HG03139 (cell line): Measurements from ENCODE around the gene CASP6.

ENCODE experiments used
- ATAC-seq: cut with Tn5 transposase; IDR thresholded peaks from one replicate; pipeline ENCODE4 v1.9.1; 2021; ENCODE audit not compliant: unreplicated experiment

The CASP6 gene

DNA sequence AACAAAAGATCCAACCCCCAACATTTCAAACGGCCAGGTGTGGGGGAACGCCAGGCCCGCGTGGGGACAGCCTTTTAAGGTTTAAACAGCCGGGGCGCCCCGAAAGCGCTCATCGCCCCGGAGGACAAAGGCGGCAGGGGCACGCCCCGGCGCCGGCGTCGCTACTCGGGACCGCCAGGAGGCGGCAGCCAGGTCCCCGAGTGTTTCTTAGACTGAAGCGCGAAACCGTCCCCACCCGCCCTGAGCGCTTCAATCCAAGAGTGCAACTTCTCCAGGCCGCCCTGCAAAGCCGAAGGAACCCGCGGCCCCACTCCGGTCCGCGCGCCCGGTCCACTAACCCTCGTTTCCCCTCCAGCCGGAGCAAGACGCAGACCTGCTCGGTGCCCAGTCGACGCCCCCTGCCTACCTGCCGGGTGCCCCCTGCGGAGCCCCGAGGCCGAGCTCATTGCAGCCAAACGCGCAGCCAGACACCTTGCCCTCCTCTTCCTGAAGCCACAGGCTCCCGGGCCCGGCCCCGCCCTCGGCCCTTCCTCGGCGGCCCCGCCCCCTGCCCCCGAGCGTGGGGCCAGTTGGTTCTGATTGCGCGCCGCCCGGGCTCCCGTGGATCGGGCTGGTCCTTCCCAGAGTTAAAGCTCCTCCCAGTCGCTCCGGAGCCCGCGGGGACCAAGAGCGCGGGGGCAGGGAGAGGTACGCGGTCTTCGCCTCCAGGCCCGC, at the start of gene CASP6:
Gene CASP6 (minus strand): TSS at position 496 of the 714 bp plus-strand sequence. CDS start 50 bp downstream, at position 446.
- ATAC-seq: peak; percentile 72

DNA sequence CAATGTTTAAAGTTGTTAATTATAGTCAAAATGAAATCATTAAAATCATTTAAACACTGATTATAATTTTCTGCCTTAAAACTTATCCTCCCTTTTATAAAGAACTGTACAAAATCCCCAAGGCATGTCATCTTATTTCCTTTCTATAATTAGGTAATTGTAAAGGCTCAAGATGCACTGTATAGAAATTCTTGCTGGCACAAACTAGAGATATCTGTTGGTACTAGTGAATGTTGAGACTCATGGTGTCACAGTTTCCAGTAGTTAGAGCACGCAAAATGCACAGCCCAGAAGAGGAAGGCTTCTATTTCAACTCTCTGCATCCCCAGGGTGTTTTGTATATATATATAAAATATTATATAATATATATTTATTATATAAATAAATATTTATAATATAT, 49.3 kb upstream of the CASP6 start:
- ATAC-seq: no peak

DNA sequence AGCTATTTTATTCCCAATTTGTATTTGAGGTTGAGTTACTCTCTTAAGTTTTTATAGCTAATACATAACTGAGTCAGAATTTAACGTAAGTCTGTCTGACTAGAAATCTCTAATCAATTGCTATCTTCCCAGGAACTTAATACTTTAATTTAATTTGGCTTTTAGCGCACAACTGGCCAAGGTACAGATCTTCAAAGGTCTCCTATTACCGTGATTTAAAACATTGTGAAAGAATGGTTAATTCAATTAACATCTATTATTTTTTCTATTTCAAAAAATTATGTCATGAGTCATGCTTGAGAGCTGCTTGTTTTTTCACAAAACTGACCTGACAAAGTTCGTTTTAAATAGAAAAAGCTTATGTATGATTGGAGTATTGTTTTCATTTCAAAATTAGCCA, 48.6 kb upstream of the CASP6 start:
- no peak for ATAC-seq

DNA sequence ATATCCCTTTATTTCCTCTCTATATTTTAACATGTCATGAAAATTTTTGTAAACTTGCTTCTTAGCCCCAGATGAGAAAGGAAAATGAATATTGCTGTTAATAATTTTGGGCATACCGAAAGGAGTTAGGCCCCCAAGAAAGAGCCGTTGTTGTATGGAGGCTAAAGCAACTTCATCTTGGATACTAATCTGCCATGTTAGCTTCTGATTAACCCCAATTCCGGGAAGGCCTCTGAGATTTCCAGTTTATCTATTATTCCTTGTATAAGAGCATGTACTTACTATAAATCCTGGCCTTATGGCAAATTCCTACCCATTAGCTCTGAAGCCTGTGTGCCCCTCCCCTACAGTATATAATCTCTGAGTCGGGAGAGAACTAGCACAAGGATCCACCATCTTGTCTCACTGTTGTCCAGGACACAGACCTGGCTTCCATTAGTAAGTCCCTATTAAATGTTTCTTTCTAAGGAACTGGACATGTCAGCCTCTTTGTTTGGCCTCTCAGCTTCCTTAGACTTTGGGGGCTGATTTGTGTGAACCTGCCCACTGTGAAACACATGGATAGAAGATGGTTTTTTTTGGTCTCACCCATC, 47.5 kb upstream of the CASP6 start:
- ATAC-seq: no peak

DNA sequence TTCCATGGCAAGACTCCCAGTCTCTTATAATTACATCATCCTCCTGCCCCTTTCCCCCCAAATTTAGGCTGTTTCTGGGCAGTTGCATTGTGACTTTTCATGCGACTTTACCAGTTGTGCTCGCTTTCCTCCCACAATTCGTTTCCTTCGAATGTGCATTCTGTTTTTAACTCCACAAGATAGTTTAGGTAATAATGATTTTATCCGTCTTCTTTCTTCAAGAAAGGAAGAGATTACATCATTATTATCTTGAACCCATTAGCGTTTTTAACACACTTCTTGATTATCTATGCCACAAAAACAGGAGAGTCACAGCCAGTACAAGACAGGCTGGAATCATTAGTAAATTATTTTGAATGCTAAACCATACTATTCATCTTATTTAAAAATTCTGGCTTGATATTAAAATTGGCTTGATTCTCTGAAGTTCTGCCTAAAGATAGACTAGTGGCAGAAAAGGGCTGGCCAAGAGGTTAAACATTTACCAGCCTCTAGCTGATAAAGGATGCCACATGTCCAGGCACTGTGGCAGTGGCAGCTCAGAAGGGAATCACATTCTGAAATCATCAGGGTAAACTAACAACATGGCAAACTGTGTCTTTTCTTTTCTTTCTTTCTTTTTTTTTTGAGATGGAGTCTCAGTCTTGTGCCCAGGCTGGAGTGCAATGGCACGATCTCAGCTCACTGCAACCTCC, 46.3 kb upstream of the CASP6 start:
- no peak for ATAC-seq

DNA sequence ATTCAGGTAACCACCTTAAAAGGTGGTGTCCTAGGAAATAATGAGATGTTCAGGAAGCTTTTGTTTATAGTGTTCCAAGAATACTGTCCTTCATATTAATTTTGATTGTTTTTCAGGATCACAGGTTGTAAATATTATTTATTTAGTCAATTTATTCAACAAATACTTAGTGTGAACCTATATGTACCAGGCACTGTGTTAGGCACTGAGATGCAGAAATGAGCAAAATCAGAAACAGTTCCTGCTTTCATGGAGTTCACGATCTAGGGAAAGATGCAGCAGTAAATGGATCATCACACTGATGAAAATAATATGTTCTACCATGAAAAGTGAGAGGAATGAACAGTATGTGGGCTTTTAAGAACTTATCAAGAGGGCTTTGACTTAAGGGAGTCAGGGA, 44.9 kb upstream of the CASP6 start:
- ATAC-seq: no peak

DNA sequence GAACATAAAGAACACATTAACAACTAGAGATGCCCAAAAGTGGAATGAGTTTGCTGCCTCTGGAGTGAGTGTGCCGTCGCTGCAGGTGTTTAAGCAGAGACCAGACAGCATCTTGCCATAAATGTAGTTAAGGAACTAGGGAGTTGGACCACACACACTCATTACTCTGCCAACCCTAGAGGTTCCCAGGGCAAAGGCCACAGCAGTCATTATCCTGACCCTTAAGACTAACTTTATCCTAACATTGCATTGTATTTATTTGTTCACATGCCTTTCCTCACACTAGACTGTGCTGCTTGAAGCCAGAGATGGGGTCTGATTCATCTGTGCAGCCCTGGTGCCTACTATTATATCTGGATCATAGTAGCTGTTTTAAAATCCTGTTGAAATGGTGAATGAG, 43.5 kb upstream of the CASP6 start:
- ATAC-seq: no peak

DNA sequence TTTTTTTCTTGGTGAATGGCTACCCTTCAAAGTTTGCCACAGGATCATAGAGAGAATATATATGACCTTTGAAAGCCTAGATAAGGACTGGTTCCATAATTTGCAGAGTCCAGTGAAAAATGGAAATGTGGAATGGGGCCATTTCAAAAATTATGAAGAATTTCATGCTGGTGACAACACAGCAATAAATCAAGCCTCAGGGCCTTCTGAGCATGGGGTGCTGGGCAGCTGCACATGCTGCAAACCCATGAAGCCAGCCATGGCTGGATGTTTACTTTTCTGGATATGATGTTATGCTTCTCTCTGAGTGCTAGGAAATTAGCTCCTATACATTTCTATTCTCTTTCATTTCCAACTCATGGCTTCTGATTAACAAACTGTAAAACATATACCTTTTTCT, 42.6 kb upstream of the CASP6 start:
- no peak for ATAC-seq

DNA sequence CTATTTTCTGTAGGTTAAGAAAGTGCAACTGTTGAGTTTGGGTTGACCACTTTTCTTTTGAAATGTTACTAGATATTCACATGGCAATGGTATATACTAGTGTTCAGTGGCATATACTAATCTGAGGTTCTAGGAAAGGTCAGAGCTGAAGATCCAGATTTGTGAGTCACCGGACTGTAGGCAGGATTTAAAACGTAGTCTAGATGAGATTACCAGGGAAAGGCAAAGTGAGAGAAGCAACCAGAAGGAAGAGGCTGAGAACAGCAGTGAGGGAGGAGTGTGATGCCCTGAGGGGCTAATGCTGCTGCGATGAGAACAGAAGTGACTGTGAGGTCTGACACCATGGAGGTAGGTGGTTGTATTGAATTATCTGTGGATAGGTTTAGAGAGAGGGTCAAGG, 36.3 kb upstream of the CASP6 start:
- no peak for ATAC-seq

DNA sequence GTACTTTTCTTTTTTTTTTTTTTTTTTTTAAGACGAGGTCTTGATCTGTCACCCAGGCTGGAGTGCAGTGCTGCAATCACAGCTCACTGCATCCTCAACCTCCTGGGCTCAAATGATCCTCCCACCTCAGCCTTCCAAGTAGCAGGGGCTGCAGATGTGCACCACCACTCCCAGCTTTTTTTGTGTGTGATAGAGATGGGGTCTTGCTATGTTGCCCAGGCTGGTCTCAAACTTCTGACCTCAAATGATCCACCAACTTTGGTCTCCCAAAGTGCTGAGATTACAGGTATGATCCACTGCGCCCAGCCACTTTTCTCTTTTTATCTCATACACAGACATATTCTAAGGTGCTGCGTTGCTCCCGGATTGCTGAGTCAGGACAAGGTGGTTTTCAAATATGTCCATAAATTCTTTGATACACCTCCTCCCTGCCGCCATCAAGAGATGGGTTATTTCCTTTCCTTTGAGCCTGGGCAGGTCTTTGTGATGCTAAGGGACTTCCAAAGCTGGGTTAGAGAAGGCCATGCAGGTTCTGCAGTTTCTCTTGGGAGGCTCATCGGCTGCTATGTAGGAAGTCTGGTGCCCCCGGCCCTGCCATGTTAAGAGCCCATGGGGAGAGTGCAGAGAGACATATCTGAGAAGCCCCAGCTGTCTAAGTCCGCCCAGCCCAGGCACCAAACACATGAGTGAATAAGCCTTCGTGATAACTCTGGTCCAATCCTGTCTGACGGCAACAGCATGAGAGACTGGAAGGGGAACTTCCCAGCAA, 35.0 kb upstream of the CASP6 start:
- ATAC-seq: no peak

DNA sequence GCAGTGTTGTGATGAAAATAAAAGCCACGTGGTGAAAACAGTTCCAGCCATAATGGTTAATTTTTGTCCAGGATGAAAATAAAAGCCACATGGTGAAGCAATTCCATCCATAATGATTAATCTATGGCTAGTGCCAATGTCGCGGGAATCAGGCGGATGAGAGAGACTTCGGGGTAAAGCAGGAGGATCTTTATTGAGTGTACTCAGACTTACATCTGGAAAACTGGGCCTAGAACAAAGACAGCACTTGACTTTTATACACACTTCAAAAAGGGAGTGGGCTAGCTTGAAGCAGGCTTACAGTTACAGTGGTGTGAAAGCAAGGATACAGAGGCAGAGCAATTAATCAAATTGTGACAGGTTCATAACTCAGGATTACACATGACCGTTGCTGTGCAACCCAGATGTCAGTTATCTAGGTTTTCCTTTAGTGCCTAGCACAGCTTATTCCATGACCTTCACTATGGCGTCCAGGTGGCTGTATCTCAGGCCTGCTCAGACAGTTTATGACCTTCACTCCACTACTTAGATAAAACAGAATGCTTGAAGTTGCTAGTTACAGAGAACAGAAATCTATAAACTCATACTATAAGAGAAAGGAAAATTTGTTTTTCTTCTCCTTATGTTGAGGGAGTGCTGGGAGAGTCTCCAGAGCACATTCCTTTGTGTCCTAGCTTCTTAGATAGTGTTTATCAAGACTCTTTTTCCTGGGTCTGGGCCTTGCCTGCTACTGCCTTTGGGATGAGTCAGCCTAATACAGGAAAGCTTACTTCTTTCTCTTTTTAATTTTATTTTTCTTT, 32.5 kb upstream of the CASP6 start:
- no peak for ATAC-seq

DNA sequence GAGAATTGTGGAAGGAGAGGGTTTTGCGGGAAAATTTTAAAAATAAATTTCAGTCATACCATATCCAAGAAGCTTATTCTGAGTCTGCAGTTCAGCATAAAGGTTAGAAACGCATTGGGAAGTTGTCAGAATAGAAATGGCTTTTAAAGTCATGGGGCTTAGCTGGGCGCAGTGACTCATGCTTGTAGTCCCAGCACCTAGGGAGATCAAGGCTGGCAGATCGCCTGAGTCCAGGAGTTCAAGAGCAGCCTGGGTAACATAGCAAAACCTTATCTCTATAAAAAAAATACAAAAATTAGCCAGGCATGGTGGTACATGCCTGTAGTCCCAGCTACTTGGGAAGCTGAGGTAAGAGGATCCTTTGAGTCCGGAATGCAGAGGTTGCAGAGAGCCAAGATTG, 30.5 kb upstream of the CASP6 start:
- ATAC-seq: no peak

DNA sequence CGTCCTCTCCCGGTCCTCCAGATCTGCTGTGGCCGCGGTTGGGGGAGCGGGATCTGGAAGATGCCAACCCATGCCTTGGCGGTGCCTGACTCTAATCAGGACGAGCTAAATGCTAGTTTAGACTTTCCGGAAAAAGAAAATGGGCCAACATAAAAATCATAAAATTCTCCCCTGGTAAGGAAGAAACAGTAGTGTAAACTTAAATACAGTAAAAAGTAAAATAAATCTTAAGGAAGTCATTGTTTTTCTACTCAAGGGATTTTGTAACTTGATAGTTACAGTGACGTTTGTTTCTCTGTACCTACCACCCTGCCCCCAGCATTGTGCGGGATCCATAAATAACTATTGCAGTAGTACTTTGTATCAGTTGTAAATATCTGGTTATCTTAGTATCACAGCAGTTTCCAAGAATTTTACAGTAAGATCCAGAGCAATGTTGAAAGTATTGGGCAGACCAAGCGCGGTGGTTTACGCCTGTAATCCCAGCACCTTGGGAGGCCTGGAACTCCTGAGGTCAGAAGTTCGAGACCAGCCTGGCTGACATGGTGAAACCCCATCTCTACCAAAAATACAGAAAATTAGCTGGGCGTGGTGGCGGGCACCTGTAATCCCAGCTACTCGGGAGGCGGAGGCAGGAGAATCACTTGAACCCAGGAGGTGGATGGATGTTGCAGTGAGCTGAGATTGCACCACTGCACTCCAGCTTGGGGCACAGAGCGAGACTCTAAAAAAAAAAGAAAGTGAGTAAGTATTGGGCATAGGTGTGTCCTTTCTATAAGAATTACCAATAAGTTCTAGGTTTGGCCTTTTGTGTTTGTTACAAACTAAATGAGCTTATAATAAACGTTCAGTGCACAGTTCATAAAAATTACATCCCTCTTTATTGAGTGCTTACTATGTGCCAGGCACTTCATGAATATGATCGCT, 27.6 kb upstream of the CASP6 start:
- ATAC-seq: no peak

DNA sequence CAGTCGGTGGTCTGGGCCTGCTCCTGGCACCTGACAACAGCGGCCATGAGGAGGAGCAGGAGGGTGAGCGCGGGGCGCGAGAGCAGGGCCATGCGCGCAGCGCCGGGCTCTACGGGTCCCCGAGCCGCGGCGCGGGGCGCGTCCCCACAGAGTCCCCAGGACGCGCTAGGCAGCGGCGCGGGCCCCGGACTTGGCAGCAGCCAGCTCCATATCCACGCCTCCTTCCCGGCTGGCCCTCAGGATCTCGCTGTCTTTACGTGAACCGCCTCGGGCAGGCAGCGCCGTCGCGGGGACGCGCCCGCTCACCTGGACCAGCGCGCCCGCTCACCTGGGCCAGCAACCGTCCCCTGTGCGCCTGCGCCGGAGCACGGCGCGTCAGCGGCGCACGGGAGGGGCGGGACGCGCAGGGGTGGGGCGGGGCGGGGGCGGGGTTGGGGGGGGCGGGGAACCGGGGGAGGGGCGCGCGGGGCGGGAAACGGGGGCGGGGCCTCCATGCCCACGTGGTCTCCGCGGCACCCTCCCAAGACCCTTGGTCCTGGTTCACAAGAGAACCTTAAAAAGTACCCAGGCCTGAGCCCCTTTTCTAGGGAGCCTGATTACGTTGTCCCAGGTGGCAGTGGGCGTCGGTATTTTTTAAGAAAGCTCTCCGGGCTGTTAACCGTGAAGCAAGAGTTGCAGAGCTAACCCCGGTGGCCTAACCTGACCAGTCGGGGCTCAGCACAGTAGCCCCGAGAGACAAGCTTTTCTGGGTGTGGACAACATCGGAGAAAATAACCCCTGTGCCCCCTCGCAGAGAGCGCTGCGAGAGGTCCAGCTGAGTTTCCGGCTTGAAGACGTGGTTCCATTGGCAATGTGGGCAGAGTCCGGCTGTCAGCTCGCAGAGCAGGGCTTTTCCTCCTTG, 26.7 kb upstream of the CASP6 start, which contains the start of gene PLA2G12A:
Gene PLA2G12A (minus strand): TSS at position 353 of the 901 bp plus-strand sequence. CDS start 261 bp downstream, at position 92.
- ATAC-seq: peak; percentile 74

DNA sequence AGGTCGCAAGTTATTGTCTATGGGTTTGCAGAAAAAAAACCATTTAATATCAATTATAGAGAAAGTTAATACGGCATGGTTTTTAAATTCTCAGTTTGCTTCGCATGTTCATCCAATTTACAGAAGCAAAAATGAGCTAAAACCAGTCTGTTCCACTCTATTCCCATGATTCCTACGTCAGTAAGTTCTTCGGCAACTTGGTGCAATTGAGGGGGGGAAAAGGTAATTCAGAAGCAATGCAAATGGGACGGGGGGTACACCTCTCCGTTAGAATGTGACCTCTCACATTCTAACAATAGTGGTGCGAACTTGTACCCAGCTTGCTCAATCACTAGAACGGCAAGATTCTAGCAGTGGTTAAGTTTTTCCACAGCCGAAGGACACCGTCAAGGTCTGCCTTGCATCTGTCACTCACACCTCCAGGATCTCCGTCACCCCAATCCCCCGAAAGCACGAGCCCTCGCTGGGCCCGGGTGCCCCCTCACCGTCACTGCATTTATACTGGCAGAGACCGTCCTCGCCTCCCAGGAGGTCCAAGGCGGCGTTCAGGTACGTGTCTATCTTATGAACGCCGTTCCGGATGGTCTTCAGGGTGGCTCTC, 26.0 kb upstream of the CASP6 start:
- no peak for ATAC-seq

DNA sequence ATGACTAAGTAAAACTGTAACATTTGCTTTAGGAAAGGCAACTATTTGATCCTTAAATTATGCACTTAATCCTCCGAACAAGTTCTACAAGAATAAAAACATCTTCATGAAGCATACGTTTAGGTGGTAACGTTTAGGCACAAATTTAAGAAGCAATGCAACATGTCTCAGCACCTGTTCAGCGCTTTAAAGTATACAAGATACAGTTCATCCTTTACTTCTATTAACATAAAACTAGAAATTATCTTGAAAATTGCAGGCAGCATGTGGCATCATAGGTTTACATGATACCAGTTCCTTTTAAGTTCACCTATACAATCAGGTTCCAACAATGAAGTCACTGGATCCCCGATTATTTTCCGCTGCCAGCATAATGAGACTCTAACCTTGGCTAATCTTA, 25.1 kb upstream of the CASP6 start:
- no peak for ATAC-seq

DNA sequence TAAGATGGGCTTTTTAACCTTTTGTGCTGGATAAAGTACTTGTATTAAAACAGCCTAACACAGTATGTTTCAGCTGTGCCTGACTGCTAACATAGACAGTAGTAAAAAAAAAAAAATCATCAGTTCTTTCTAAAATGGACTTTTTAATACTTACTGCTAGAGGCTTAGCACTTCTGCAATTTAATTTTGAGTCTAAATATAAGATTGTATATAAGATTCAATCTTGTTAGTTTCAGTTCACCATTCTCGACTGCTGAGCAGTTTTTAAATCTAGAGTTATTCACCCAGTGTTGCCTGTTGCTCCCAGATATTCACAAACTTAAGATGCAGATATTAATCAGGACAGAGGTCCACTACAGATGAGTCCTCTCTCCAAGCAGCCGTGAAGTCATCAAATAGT, 19.9 kb upstream of the CASP6 start:
- no peak for ATAC-seq

DNA sequence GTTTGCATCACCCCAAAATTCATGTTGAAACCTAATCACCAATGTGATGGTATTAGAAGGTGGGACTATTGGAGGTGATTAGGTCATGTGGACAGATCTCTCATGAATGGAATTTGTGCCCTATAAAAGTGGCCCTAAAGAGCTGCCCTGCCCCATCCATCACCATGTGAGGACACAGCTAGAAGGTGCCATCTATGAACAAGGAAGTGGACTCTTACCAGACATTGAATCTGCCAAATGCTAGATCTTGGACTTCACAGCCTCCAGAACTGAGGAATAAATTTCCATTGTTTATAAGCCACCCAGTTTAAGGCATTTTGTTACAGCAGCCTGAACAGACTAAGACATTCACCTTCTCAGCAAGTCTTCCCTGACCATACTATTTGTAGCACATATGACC, 19.1 kb upstream of the CASP6 start:
- ATAC-seq: no peak
